ENCODE measurements around the gene LRRIQ1. TPM values are rescaled to one million over a fixed set of nuclear protein-coding genes. Genes with fewer than 3 reads are reported as not detected.
"Not testable (repeated sequence)": the region's sequence is repeated elsewhere in the genome, so short reads cannot be mapped to it uniquely, and the experiment has no call there.

The LRRIQ1 gene
- total and polyA plus RNA-seq, 4 donors = 0.05 to 0.08 TPM; not detected in 2

DNA sequence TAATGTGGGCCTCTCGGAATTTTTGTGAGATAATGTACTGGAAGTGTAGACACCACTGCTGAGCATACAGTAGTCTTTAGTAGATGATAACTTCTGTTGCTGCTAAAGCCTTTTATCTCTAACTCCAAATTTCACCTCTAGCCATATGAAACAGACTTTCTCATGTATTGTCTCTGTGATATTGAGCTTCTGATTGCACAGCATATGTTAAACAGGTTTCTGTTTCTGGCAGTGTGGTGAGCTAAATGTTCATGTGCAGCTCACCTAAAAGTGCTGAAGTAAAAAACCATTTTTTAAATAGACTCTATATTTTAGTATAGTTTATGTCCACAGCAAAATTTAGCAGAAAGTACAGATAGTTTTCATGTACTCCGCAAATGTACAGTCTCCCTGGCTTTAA, 154.6 kb downstream of the LRRIQ1 start:
- Histone ChIP-seq H3K4me3 (ENCODE audit: low read depth in 1 of 3, low read length in 3 of 3) (no peak overlapping the region), H3K36me3 (ENCODE audit: control insufficient read depth in 4 of 4, insufficient read depth in 3 of 4, low read depth in 1 of 4, low read length in 3 of 4) (no peaks in the 10 kb centered on the region), H3K9me3 (ENCODE audit: control insufficient read depth in 4 of 4, low read length in 3 of 4) (no peaks in the 10 kb centered on the region), H3K4me1 (ENCODE audit: control insufficient read depth in 4 of 4, insufficient read depth in 4 of 4, low read length in 3 of 4) (no peaks in the 10 kb centered on the region), H3K27me3 (ENCODE audit: control insufficient read depth in 4 of 4, insufficient read depth in 4 of 4, low read length in 3 of 4) (no peaks in the 10 kb centered on the region), H3K27ac (ENCODE audit: low read depth in 1 of 2, low read length in 2 of 2) (no peak overlapping the region), H3K9ac (ENCODE audit: low read depth in 1 of 2, low read length in 2 of 2) (no peak overlapping the region)
- WGBS = 75% methylated on average over 2 of the region's 2 CpGs
- TF ChIP-seq SP1 (IDR thresholded peaks at IDR 0.05) = no peak
- no peak for DNase-seq (ENCODE audit: low spot score)

DNA sequence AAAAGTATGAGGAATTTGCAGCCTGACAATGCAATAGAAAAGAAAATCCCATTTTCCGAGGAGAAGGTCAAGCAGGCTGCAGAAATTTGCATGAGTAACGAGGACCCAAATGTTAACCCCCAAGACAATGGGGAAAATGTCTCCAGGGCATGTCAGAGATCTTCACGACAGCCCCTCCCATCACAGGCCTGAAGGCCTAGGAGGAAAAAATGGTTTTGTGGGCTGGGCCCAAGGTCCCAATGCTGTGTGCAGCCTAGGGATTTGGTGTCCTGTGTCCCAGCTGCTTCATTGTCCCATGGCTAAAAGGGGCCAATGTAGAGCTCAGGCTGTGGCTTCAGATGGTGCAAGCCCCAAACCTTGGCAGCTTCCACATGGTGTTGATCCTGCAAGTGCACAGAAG, 167.7 kb downstream of the LRRIQ1 start:
- WGBS = 68% methylated on average over 3 of the region's 3 CpGs
- not testable (repeated sequence) for H3K9me3 ChIP-seq (ENCODE audit: control insufficient read depth in 4 of 4, low read length in 3 of 4); DNase-seq (ENCODE audit: low spot score); H3K9ac ChIP-seq (ENCODE audit: low read depth in 1 of 2, low read length in 2 of 2); H3K36me3 ChIP-seq (ENCODE audit: control insufficient read depth in 4 of 4, insufficient read depth in 3 of 4, low read depth in 1 of 4, low read length in 3 of 4); H3K4me1 ChIP-seq (ENCODE audit: control insufficient read depth in 4 of 4, insufficient read depth in 4 of 4, low read length in 3 of 4); H3K4me3 ChIP-seq (ENCODE audit: low read depth in 1 of 3, low read length in 3 of 3); H3K27me3 ChIP-seq (ENCODE audit: control insufficient read depth in 4 of 4, insufficient read depth in 4 of 4, low read length in 3 of 4); H3K27ac ChIP-seq (ENCODE audit: low read depth in 1 of 2, low read length in 2 of 2)

DNA sequence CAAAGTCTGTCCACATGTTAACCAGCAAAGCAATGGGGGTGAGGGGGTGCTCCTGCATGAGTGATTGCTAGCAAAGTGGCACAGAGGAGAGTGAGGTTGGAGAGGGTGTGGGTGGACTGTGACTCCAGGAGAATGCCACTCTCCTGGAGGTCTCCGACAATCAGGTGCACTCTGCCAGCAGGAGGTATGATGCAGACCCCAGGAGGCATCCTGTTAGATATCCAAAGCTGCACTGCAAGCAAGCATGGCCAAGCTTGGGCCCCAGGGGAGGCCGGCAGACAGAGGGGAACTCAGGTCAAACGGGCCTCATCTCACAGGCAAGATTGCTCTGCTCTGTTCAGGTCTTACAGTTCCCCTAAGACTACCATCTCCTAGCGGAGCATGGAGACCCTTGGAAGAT, 170.4 kb downstream of the LRRIQ1 start:
- H3K4me3 ChIP-seq (ENCODE audit: low read depth in 1 of 3, low read length in 3 of 3) = no peak overlapping the region
- H3K9me3 ChIP-seq (ENCODE audit: control insufficient read depth in 4 of 4, low read length in 3 of 4) = peaks cover 0 to 2% (median under 1%) of the 10 kb centered on the region in 4 donors
- TF ChIP-seq, protein P1, sequence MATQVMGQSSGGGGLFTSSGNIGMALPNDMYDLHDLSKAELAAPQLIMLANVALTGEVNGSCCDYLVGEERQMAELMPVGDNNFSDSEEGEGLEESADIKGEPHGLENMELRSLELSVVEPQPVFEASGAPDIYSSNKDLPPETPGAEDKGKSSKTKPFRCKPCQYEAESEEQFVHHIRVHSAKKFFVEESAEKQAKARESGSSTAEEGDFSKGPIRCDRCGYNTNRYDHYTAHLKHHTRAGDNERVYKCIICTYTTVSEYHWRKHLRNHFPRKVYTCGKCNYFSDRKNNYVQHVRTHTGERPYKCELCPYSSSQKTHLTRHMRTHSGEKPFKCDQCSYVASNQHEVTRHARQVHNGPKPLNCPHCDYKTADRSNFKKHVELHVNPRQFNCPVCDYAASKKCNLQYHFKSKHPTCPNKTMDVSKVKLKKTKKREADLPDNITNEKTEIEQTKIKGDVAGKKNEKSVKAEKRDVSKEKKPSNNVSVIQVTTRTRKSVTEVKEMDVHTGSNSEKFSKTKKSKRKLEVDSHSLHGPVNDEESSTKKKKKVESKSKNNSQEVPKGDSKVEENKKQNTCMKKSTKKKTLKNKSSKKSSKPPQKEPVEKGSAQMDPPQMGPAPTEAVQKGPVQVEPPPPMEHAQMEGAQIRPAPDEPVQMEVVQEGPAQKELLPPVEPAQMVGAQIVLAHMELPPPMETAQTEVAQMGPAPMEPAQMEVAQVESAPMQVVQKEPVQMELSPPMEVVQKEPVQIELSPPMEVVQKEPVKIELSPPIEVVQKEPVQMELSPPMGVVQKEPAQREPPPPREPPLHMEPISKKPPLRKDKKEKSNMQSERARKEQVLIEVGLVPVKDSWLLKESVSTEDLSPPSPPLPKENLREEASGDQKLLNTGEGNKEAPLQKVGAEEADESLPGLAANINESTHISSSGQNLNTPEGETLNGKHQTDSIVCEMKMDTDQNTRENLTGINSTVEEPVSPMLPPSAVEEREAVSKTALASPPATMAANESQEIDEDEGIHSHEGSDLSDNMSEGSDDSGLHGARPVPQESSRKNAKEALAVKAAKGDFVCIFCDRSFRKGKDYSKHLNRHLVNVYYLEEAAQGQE (IDR thresholded peaks at IDR 0.05) = no peak
- TF ChIP-seq NR2F2 (IDR thresholded peaks at IDR 0.05) (no peak), YY1 (IDR thresholded peaks at IDR 0.05) (no peak), GABPA (IDR thresholded peaks at IDR 0.05 in 1 of 2, conservative IDR thresholded peaks at IDR 0.05 in 1 of 2) (no peak), FOXA1 (IDR thresholded peaks at IDR 0.05) (no peak), RXRA (IDR thresholded peaks at IDR 0.05) (no peak), HNF4G (IDR thresholded peaks at IDR 0.05) (no peak), JUND (IDR thresholded peaks at IDR 0.05) (no peak), EGR1 (IDR thresholded peaks at IDR 0.05; ENCODE audit: low read depth in 2 of 2) (no peak), TAF1 (conservative IDR thresholded peaks at IDR 0.05) (no peak), RAD21 (IDR thresholded peaks at IDR 0.05) (no peak), HNF4A (conservative IDR thresholded peaks at IDR 0.05) (no peak), SP1 (IDR thresholded peaks at IDR 0.05) (no peak), FOXA2 (IDR thresholded peaks at IDR 0.05) (no peak)
- TF ChIP-seq, protein P2, sequence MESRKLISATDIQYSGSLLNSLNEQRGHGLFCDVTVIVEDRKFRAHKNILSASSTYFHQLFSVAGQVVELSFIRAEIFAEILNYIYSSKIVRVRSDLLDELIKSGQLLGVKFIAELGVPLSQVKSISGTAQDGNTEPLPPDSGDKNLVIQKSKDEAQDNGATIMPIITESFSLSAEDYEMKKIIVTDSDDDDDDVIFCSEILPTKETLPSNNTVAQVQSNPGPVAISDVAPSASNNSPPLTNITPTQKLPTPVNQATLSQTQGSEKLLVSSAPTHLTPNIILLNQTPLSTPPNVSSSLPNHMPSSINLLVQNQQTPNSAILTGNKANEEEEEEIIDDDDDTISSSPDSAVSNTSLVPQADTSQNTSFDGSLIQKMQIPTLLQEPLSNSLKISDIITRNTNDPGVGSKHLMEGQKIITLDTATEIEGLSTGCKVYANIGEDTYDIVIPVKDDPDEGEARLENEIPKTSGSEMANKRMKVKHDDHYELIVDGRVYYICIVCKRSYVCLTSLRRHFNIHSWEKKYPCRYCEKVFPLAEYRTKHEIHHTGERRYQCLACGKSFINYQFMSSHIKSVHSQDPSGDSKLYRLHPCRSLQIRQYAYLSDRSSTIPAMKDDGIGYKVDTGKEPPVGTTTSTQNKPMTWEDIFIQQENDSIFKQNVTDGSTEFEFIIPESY (IDR thresholded peaks at IDR 0.05) = no peak
- TF ChIP-seq, protein P3, sequence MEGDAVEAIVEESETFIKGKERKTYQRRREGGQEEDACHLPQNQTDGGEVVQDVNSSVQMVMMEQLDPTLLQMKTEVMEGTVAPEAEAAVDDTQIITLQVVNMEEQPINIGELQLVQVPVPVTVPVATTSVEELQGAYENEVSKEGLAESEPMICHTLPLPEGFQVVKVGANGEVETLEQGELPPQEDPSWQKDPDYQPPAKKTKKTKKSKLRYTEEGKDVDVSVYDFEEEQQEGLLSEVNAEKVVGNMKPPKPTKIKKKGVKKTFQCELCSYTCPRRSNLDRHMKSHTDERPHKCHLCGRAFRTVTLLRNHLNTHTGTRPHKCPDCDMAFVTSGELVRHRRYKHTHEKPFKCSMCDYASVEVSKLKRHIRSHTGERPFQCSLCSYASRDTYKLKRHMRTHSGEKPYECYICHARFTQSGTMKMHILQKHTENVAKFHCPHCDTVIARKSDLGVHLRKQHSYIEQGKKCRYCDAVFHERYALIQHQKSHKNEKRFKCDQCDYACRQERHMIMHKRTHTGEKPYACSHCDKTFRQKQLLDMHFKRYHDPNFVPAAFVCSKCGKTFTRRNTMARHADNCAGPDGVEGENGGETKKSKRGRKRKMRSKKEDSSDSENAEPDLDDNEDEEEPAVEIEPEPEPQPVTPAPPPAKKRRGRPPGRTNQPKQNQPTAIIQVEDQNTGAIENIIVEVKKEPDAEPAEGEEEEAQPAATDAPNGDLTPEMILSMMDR (IDR thresholded peaks at IDR 0.05; ENCODE audit: low read depth, low read length, missing input control) = no peak
- TF ChIP-seq, protein P4, sequence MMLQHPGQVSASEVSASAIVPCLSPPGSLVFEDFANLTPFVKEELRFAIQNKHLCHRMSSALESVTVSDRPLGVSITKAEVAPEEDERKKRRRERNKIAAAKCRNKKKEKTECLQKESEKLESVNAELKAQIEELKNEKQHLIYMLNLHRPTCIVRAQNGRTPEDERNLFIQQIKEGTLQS (IDR thresholded peaks at IDR 0.05) = no peak
- H3K27me3 ChIP-seq (ENCODE audit: control insufficient read depth in 4 of 4, insufficient read depth in 4 of 4, low read length in 3 of 4) = peaks cover 0 to 1% (median 0%) of the 10 kb centered on the region in 4 donors
- H3K4me1 ChIP-seq (ENCODE audit: control insufficient read depth in 4 of 4, insufficient read depth in 4 of 4, low read length in 3 of 4) = no peaks in the 10 kb centered on the region
- 79% methylated on average over 4 of the region's 4 CpGs for WGBS
- no peak overlapping the region for H3K9ac ChIP-seq (ENCODE audit: low read depth in 1 of 2, low read length in 2 of 2)
- no peak for DNase-seq (ENCODE audit: low spot score)
- H3K27ac ChIP-seq (ENCODE audit: low read depth in 1 of 2, low read length in 2 of 2) = no peak overlapping the region
- H3K36me3 ChIP-seq (ENCODE audit: control insufficient read depth in 4 of 4, insufficient read depth in 3 of 4, low read depth in 1 of 4, low read length in 3 of 4) = no peaks in the 10 kb centered on the region

DNA sequence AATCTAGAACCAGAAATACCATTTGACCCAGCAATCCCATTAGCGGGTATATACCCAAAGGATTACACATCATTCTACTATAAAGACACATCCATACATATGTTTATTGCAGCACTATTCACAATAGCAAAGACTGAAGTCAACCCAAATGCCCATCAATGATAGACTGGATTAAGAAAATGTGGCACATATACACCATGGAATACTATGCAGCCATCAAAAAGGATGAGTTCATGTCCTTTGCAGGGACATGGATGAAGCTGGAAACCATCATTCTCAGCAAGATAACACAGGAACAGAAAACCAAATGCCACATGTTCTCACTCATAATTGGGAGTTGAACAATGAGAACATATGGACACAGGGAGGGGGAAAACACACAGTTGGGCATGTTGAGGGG, 188.2 kb downstream of the LRRIQ1 start:
- not testable (repeated sequence) for H3K9ac ChIP-seq (ENCODE audit: low read depth in 1 of 2, low read length in 2 of 2); H3K4me1 ChIP-seq (ENCODE audit: control insufficient read depth in 4 of 4, insufficient read depth in 4 of 4, low read length in 3 of 4); DNase-seq (ENCODE audit: low spot score); H3K36me3 ChIP-seq (ENCODE audit: control insufficient read depth in 4 of 4, insufficient read depth in 3 of 4, low read depth in 1 of 4, low read length in 3 of 4); H3K27me3 ChIP-seq (ENCODE audit: control insufficient read depth in 4 of 4, insufficient read depth in 4 of 4, low read length in 3 of 4); H3K9me3 ChIP-seq (ENCODE audit: control insufficient read depth in 4 of 4, low read length in 3 of 4); H3K4me3 ChIP-seq (ENCODE audit: low read depth in 1 of 3, low read length in 3 of 3); H3K27ac ChIP-seq (ENCODE audit: low read depth in 1 of 2, low read length in 2 of 2)
- 99% methylated on average over 1 of the region's 1 CpG for WGBS

All from liver (tissue), 9 donors.